ENCODE data around the gene AFF1.
A peak's percentile ranks its signal among the peaks of the same experiment; 100 is the strongest.

AFF1 gene

DNA sequence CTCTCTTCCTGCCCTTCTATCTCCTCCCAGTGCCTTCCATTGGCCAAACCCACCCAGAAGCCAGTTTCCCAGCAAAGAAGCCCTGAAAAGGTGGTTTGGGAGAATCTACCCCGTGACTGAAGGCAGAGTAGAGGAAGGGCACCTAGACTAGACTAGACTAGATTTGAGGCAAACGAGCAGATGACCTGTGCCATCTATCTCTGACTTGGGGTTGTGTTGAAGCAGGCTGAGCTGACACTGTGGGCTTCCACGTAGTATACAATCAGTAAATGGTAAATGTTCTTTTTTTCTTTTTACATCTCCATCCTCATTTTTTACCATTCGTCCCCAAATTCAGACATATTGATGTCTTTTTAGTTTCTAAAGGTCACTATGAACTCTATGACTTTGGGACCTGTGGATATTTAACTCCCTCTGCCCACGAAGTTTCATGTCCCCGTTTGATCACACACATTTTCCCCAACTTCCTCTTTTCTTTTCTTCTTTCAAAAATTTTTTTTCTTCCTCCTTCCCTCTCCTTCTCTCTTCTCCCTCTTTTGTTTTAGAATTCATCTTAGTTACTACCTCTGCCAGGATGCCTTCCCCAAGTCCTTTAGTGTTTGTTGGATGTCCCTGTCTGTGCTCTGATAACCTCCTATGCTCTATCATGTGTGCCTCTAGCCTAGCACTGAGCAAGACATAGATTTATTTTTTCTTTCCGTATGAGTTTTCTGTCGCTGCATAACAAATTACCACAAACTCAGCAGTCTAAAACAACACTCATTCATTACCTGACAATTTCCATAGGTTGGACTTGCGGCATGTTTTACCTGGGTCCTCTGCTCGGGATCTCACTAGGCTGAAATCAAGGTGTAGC lies 6.2 kb upstream of the AFF1 start:
- TF ChIP-seq POLR2A (IDR thresholded peaks at IDR 0.05; ENCODE audit: low read length): no peak
- TF ChIP-seq GATA1 (IDR thresholded peaks at IDR 0.05; ENCODE audit: low read depth, low read length): no peak

DNA sequence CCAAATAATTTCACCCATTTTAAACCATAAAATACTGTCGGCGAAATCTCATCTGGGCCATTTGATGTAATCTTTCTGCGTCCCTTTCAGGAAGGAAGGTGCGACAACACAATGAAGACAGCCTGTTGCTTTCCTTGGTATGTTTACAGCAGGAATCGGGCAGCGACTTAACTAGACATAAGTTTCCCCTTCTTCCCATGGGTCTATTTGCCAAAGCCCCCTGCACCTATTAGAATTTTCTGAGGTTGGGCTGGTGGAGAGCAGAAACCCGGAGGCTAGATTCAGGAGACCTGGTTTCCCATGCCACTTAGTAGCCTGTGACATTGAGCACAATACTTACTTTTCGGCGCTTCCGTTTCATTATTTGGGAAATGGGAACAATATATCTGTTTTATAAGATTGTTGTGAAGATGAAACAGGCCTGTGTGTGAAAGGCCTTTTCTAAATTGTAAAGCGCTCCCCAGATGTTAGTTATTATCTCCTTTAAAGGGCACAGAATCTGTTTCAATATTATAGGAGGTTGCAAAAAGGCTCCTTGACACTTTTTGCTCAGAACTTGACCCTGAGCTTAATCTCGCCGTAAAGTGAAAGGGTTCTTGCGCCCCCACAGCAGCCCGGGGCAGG lies 552 bp upstream of the AFF1 start:
- DNase-seq: peak; percentile 55 to 62
- TF ChIP-seq POLR2A (IDR thresholded peaks at IDR 0.05; ENCODE audit: low read length): peak; percentile 69
- no peak for TF ChIP-seq GATA1 (IDR thresholded peaks at IDR 0.05; ENCODE audit: low read depth, low read length)

More for the DNA sequence above, 6.2 kb upstream of the AFF1 start:
- no peak for DNase-seq

- DNase-seq: peak in 1 of 2 experiments; percentile 75
- no peak for TF ChIP-seq POLR2A (IDR thresholded peaks at IDR 0.05; ENCODE audit: low read length)
- no peak for TF ChIP-seq GATA1 (IDR thresholded peaks at IDR 0.05; ENCODE audit: low read depth, low read length)
Observed at GRCh38 chr4:86935566-86935852, 698 bp downstream of the AFF1 start.

DNA sequence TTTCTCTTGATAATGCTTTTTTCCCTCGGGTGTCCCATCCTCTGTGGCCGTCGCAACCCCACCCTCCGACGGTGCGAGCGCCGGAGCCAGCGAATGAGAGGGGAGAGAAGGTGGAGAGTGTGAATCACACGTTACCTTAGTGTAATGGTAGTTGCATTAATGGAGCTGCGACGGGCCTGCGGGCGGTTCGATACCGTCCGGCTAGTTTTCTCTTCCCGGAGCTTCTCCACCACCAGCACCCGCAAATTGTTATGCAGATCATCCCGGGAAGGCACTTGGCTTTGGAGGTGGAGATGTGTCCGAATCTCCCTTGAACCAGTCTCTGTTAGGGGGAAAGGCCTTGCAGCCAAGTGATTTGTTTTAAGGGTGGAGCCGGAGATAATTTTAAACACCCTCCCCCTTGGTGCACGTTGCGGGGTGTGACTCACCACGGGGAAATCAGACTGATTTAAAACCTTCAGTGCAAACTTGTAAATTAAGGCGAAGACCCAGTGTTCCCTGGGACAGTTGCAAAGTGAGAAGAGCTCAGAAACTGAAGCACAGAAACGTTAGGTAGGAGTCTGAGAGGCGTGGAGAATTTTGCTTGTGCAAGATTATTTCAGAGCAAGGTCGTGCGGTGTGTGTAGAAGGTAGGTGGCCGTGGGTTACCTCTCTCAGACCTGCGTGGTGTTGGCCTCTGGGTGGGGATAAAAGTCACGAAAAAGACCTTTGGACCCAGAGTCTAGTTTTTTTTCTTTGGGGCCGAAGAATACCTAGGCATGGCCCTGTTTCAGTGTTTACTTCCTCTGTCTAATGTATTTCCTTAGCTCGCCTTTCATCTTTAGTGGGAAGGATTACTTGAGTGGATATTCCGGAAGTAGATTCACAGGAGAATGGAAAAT lies 1.3 kb downstream of the AFF1 start:
- peak; percentile 85 to 90 for DNase-seq
- TF ChIP-seq POLR2A (IDR thresholded peaks at IDR 0.05; ENCODE audit: low read length) (peak; percentile 68), GATA1 (IDR thresholded peaks at IDR 0.05; ENCODE audit: low read depth, low read length) (no peak)

GRCh38 chr4:86938771-86939520 lies 4.1 kb downstream of the AFF1 start:
- DNase-seq: no peak
- no peak for TF ChIP-seq GATA1 (IDR thresholded peaks at IDR 0.05; ENCODE audit: low read depth, low read length)
- TF ChIP-seq POLR2A (IDR thresholded peaks at IDR 0.05; ENCODE audit: low read length): no peak

- TF ChIP-seq POLR2A (IDR thresholded peaks at IDR 0.05; ENCODE audit: low read length) (no peak), GATA1 (IDR thresholded peaks at IDR 0.05; ENCODE audit: low read depth, low read length) (no peak)
- DNase-seq: no peak
Observed at GRCh38 chr4:86939729-86940575, 5.1 kb downstream of the AFF1 start.

DNA sequence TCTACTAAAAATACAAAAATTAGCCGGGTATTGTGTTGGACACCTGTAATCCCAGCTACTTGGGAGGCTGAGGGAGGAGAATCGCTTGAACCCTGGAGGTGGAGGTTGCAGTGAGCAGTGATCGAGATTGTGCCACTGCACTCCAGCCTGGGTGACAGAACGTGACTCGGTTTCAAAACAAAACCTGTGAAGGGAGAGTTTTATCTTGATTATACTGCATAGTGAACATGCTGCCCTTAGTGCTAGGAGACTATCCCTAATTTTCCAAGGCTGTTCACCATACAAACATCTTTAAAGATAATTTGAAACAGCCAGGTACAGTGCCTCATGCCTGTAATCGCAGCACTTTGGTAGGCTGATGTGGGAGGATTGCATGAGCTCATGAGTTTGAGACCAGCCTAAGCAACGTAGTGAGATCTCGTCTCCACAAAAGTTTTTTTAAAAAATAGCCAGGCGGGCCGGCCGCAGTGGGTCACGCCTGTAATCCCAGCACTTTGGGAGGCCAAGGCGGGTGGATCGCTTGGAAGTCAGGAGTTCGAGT lies 6.2 kb downstream of the AFF1 start:
- no peak for TF ChIP-seq POLR2A (IDR thresholded peaks at IDR 0.05; ENCODE audit: low read length)
- TF ChIP-seq GATA1 (IDR thresholded peaks at IDR 0.05; ENCODE audit: low read depth, low read length): no peak
- no peak for DNase-seq

DNA sequence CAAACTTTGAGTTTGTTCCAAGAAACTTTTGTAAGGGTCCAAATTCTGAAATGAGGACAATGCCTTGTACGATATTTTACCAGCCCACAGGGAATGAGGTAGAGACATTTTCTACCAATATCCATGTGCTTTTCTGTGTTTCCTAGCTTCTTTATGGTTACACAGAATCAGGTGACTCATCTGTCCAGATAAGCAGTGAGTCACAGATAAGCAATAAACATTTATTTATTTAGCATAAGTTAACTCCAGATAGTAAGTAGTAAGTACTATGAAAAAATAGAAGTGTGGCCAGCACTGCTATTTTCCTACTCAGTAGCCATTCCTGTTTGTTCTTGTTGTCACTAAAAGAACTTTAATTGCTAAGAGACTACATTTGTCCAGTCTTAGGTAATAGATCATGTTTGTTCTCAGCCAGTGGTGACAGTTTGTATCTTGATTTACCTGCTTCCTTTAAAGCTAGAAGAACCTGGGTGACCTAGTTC lies 7.4 kb downstream of the AFF1 start:
- peak; percentile 62 to 66 for DNase-seq
- TF ChIP-seq GATA1 (IDR thresholded peaks at IDR 0.05; ENCODE audit: low read depth, low read length) (no peak), POLR2A (IDR thresholded peaks at IDR 0.05; ENCODE audit: low read length) (no peak)

- TF ChIP-seq POLR2A (IDR thresholded peaks at IDR 0.05; ENCODE audit: low read length): no peak
- TF ChIP-seq GATA1 (IDR thresholded peaks at IDR 0.05; ENCODE audit: low read depth, low read length): no peak
- DNase-seq: no peak
Observed at GRCh38 chr4:86944964-86945781, 10.4 kb downstream of the AFF1 start.

DNA sequence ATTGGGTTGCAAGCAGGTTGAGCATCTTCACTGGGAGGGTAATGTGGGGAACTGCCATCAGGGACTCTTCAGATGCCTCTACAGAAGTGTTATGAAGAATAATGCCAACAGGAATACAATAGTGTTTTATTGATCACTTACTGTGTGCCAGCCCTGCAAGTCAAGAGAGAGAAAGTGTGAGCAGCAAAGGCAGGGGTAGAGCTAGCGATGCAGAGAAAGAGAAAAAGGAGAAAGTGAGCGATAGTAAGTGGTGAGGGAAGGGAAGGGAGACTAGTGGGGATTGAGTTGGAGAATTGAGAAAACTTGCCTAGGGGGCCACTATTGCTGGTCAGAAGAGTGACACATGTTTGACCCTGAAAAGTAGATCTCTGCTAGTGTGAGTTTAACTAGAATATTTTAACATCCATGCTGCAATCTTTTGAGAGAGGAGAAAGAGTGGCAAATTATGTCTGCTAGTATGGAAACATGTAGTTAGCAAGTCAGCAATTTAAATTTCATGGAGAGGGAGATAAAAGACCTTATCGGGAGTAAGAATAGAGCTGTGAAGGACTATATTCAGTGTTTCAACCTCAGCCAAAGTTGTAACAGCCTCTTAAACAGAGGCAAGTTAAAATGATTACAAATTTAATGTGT lies 12.2 kb downstream of the AFF1 start:
- TF ChIP-seq POLR2A (IDR thresholded peaks at IDR 0.05; ENCODE audit: low read length) (no peak), GATA1 (IDR thresholded peaks at IDR 0.05; ENCODE audit: low read depth, low read length) (no peak)
- peak in 1 of 2 experiments; percentile 39 for DNase-seq

- DNase-seq: no peak
- TF ChIP-seq GATA1 (IDR thresholded peaks at IDR 0.05; ENCODE audit: low read depth, low read length): no peak
- TF ChIP-seq POLR2A (IDR thresholded peaks at IDR 0.05; ENCODE audit: low read length): no peak
Observed at GRCh38 chr4:86947501-86948120, 12.8 kb downstream of the AFF1 start.

All from erythroblast (primary cell).